HG03565 (cell line): ENCODE data around the gene CPTP.

Experiments
- ATAC-seq: cut with Tn5 transposase; IDR thresholded peaks from one replicate; pipeline ENCODE4 v1.9.1; 2021; ENCODE audit warnings: mild to moderate bottlenecking, moderate library complexity; ENCODE audit not compliant: unreplicated experiment

Gene CPTP

DNA sequence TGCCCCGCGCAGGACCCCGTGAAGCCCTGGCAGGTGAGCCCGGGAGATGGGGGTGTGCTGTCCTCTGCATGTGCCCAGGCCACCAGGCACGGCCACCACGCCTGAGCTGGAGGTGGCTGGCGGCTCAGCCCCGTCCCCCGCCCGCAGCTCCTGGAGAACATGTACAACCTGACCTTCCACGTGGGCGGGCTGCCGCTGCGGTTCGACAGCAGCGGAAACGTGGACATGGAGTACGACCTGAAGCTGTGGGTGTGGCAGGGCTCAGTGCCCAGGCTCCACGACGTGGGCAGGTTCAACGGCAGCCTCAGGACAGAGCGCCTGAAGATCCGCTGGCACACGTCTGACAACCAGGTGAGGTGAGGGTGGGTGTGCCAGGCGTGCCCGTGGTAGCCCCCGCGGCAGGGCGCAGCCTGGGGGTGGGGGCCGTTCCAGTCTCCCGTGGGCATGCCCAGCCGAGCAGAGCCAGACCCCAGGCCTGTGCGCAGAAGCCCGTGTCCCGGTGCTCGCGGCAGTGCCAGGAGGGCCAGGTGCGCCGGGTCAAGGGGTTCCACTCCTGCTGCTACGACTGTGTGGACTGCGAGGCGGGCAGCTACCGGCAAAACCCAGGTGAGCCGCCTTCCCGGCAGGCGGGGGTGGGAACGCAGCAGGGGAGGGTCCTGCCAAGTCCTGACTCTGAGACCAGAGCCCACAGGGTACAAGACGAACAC, 8.3 kb downstream of the CPTP start:
- ATAC-seq = no peak

DNA sequence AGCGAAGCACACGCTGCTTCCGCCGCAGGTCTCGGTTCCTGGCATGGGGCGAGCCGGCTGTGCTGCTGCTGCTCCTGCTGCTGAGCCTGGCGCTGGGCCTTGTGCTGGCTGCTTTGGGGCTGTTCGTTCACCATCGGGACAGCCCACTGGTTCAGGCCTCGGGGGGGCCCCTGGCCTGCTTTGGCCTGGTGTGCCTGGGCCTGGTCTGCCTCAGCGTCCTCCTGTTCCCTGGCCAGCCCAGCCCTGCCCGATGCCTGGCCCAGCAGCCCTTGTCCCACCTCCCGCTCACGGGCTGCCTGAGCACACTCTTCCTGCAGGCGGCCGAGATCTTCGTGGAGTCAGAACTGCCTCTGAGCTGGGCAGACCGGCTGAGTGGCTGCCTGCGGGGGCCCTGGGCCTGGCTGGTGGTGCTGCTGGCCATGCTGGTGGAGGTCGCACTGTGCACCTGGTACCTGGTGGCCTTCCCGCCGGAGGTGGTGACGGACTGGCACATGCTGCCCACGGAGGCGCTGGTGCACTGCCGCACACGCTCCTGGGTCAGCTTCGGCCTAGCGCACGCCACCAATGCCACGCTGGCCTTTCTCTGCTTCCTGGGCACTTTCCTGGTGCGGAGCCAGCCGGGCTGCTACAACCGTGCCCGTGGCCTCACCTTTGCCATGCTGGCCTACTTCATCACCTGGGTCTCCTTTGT, 9.1 kb downstream of the CPTP start:
- ATAC-seq = no peak

DNA sequence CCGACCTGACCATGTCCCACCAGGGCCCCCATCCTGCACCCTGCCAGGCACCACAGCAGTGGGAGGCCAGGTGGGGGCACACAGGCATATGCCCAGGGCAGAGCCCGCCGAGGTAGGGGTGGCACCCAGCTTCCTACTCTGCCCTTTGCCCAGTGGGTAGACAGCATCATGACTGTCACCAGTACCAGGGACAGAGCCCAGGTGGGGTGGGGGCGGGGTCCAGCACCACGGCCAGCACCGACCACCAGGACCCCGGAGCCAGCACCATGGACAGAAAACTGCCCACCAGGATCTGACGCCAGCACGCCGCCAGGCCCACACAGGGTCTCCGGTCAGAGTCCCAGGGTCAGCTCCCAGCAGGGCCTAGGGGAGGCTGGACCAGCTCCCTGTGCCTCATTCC, 10.2 kb downstream of the CPTP start:
- ATAC-seq = no peak

DNA sequence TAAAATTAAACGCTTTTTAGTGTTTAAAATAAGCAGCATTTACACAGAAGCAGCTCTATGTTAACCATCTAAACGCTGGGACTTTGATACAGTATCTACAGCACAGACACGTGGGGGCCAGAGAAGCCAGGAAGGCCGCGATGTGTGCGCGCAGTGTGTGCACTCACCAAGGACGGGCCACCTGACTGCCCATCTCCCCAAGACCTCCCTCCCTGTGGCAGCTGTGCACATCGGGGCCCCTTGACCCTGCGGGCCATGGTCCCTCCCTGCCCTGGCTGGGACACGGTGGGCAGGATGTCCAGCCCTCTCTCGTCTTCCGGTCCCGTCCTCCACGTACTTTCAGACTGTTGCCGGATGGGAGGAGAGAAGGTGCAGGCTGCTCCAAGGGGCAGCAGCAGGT, 10.7 kb downstream of the CPTP start:
- no peak for ATAC-seq

DNA sequence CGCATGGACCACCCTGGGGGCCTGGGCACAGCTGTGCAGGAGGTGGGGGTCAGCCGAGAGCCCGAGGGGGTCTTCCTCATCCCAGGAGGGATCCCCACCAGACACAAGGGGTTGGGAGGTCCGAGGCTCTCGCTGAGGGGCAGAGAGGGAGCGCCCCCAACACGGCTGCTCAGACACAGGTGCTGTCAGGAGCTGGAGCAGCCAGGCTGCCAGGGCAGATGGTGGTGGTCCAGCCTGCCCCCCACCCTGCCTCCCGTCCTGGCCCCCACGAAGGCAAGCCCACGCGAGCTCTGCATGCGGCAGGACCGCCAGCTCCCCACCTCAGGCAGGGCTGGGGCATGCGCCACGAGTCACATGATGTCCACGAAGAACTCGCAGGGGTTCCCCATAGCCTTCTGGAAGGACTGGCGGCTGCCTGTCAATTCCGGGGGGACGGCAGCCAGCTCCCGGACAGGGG, 11.2 kb downstream of the CPTP start:
- no peak for ATAC-seq

DNA sequence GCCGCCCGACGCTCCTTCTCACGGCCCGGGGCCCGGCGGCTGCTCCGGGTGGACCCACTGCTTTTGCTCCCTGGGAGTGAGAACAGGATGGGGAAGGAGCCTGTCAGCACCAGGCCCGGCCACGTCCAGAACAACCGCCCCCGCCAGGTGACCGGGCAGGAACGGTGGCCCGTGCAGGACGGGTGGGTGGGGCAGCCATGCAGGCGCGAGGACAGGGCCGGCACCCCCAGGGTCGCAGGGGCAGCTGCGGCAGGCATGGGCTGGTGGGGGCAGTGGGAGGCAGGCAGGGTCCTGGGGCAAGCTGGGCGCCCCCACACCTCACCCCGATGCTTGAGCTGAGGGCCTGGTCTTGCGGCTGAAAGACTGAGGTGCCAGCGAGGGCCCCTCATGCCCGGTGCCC, 11.8 kb downstream of the CPTP start:
- ATAC-seq = no peak

DNA sequence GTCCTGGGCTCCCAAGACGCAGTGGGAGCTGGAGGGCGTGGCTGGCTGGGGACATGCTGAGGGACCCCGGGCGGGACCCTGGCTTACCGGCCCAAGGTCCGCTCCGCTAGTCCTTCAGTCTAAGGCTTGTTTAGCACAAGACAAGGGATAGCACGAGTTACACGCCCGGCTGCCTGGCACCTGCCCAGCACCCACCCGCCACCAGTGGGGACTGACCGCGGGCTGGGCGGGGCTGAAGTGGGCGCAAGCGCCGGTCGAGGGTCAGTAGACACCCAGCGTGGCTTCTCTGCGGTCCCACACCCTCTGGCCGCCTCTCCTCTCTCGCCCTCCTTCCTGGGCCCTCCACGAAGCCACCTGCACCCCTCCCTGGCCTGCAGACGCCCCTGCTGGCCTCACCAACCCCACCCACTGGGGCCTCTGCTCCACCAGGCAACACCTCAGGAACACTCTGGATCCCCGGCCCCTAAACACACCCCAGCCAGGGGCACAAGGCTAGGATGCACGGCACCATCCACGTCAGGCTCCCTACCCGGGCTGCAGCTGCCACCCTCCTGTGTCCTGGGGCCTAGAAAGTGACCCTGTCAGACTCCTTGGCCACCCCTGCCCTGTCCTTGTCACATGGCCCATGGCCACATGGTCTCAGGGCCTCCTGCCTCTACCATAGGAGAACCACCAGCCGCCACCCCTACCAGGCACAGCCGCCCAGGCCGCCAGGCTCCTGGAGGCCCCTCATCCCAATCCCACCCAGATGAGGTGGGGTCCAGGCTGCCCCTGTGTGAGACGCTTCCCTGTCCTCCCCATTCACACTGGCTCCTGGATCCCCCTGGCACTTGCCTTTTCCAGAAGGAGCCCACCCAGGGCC, 12.6 kb downstream of the CPTP start:
- ATAC-seq = no peak

DNA sequence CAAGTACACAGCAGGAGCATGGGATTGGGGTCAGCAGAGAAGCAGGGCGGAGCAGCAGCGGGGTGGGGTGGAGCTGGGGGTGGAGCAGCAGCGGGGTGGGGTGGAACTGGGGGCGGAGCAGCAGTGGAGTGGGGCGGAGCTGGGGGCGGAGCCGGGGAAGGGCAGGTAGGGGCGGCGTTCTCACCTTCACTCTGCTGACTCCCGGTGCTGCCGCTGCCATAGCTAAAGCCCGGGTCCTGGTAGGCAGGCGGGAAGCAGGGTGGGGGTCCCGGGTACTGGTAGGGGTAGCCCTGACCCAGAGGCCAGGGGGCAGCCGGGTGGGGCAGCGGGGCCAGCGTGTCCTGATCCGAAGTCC, 13.2 kb downstream of the CPTP start:
- no peak for ATAC-seq

DNA sequence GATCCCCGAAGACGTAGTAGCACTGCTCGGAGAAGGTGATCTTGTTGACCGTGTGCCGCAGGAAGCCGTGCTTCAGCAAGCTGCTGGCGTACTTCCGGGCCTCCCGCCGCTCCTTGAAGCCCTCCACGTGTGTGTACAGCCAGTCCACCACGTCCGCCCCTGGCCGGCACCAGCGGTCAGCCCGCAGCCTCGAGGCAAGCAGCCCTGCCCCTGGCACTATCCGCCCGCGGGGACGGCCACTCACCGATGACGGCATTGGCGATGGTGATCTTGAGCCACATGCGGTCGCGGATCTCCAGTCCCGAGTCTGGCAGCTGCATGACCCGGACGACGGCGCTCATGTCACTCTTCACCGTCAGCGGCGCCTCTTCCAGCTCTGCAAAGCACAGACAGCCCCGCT, 13.7 kb downstream of the CPTP start:
- no peak for ATAC-seq

DNA sequence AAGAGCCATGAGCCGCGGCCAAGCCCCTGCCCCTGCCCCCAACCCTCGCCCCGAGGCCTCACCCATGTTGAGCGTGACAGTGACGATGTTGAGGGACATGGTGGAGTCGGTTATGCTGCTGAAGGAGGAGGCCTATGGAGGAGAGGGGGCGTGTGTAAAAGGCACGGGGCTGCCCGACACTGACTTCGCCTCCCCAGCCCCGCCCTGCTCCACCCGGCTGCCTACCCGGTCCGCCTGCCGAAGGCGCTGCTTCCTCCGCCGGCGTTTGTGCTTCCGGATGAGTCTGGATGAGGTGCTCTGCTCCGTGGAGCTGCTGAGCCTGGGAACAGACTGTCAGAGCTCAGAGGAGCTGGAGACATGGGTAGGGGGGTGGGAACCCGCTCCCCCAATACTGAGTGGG, 15.6 kb downstream of the CPTP start:
- ATAC-seq = no peak

DNA sequence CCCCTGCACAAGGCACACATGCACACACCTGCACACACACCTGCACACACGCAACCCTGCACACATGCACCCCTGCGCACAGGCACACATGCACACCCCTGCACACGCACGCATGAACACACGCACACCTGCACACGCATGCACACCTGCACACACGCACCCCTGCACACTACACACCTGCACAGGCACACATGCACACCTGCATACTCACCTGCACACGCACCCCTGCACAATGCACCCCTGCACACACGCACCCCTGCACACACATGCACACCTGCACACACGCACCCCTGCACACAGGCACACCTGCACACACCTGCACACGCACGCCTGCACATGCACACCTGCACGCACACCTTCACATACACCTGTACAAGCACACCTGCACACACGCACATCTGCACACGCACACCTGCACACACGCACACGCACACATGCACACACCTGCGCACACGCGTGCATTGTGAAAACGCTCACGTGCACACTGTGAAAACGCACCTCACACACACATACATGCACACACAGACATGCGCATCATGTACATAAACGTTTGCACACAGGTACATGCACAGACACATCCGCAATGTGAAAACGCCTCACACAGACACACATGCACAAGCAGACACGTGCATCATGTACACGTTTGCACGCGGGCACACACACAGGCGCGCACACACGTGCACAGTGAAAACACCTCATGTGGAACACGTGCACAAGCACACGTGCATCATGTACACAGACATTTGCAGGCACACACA, 16.4 kb downstream of the CPTP start:
- no peak for ATAC-seq

DNA sequence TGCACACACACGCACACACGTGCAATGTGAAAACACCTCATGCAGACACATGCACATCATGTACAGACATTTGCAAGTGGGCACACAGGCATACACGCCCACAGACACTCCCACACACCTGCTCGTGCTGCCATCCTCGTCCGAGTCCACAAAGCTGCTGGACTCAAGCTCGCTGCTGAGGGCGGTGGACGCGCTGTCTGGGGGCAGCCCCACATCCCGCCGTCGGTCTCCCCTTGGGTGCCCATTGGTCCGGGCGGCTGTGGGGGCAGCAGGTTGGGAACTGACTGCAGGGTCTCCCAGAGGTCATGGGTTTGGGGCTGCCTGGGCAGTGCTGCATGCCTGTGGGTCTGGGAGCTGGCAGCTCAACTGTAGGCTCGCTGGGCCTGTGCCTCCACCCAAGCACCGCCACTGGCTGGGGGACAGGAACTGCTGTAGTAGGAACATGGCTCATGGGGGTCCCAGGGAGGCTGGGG, 17.0 kb downstream of the CPTP start:
- no peak for ATAC-seq

DNA sequence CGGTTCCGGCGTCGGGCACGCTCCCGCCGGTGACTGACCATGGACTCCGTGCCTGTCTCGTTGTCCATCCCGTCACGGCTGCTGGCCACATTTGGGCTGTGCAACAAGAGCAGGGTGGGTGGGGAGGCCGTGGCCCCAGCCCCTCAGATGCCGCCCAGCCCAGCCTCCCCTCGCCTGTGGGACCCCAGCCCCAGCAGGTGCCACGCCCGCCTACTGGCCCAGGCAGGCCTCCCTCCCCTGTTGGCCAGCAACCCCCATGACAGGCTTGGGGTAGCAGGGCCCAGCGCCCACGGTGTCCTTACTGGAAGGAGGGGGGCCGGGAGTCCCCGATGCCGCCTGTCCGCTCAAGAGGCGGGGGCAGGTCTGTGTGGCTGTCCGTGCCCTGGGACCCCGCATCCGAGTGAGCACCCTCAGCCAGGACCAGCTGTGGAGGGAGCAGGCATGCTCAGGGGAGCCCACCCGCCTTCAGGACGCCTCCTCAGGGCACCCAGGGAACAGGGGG, 17.5 kb downstream of the CPTP start:
- ATAC-seq = no peak

DNA sequence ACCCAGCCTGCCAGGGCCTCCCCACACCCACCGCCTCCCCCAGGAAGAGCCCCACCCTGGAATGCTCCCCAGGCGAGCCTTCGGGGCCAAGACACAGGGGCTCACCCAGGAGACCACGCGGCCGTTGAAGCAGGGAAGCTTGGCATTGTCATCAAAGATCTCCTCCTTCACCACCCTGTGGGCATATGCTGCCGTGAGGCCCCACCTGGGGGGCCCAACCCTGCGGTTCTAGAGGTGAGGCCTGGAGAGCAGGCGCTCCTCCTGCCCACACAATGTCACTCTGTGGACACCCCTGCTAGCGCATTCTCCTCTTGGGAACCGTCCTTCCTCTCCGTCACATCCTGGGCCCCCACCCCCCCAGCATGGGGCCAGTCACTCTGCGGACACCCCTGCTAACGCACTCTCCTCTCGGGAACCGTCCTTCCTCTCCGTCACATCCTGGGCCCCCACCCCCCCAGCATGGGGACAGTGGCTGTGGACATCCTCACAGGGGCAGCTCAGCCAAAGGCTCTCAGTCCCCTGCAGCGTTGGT, 18.0 kb downstream of the CPTP start:
- ATAC-seq = no peak

DNA sequence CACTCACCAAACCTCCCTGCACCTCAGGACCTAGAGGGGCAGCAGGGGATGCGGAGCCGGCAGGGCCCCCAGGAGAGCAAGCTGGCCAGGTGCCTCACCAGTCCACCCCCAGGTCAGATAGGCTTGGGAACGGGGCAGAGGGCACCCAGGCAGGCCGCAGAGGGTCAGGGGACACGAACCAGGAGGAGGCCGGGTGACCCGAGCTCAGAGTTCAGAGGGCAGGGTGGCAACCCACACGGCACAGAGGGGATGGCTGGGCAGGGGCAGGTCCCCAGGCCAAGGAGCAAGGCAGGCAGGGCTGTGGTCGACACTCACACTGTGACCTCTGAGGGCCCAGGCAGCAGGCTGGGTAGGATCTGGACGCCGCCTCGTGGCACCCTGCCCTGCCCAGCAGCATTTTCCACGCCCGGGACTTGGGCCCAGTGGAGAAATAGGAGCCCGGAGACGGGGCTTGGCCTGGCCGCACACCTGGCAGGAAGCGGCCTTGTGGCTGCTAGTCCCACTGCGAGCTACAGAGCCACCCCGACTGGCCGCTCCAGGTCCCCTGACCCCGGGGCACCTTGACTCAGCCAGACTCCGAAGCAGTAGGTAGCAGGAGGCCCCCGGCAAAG, 19.3 kb downstream of the CPTP start:
- no peak for ATAC-seq

DNA sequence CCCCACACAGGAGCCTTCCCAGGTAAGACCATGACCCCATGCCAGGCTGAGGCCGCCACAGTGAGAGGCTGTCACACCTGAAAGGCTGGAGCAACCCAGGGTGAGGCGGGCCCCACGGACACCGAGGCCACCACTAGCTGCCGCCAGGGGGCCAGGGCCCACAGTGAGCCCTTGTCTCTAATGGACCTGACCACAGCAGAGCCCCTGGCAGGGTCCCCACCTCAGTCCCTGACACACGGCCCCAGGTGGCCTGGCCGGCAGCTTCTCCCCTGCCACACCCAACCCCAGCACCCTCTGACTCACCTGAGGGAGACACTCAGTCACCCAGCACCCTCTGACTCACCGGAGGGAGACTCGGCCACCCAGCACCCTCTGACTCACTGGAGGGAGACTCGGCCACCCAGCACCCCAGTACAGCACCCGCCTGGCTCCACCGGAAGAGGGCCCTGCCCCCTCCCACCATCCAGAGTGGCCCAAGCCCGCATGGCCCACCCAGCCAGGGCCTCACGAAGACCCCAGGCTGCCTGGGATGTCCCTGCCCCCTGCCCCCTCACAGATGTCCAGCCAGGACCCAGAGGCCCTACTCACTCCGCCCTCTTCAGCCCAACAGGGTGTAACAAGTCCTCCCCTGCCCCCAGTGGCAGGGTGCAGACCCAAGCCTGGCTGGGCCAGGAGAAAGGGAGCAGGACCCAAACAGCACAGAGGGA, 20.2 kb downstream of the CPTP start:
- no peak for ATAC-seq

DNA sequence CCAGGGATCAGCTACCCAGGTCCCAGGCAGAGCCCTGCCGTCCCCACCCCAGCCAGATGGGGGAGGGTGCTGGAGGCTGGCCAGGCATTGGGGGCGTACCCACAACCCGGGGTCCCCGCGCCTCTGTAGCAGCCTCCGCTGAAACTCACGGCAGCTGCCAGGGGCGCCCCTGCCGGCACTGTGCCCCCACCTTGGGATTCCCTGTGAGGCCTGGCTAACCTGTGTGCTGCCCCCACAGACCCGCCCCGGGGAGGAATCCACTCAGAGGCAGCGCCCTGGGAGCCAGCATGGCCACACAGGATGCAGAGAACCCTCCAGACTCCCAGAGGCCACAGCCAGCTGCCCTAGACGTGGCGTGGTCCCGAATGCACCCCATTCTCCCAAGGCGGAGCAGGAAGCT, 20.8 kb downstream of the CPTP start:
- no peak for ATAC-seq

DNA sequence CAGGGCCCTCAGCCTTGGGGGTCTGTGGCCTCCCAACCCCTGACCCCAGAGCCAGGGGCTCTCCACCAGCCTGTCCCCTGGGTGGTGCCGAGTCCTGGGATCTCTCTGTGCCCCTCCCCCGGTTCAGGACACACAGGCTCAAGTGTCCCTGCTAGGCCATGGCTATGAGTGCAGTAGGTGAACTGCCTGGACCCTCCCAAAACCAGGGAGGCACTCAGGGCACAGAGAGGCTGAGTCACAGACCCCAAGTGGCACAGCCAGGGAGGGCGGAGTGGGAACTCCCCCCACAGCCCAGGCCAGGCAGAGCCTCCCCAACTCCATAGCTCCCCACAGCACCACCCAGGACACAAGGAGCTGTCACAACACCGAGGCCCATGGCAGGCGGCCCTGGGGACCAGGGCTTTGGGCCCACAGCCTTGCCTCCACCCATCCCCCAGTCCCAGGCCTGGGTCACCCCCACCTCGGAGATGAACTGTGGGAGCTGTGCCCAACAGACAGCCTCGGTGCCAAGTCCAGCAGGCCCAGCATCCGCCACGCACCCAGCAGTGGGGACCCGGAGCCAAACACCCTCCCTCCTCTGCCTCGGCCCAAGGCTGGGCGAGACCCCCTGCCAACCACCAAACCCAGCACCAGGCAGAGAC, 21.4 kb downstream of the CPTP start:
- no peak for ATAC-seq

DNA sequence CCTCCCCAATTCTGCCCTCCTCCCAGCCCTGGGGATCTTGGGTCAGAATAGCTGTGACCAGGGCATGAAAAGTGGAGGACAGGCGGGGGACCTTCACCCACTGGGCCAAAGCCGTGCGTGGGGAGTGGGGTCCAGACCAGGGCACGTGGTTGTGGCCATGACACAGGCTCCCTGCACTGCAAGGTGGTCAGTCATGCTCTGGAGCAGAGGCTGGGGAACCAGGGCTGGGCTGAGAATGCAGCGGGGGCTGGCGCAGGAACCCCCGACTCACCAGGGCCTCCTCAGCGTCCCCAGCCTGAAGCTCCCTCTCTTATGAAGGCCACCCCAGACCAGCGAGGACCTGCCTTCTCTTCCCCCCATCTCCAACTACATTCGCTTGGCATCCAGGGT, 21.9 kb downstream of the CPTP start:
- ATAC-seq = no peak
